Dendritic cell treated with granulocyte-macrophage colony-stimulating factor and Interleukin-4, amounts not matched to agents 40 ng/mL and 50 ng/mL, for 4 days (primary cell): ENCODE data around the gene PRDX1.
"Not testable (repeated sequence)": the region's sequence is repeated elsewhere in the genome, so short reads cannot be mapped to it uniquely, and the experiment has no call there.

Experiments
- H3K27ac Mint-ChIP-seq: one replicate; pipeline ENCODE4 v1.8.0; 2022; ENCODE audit warnings: mild to moderate bottlenecking, mixed read lengths
- H3K27me3 Mint-ChIP-seq: one replicate; pipeline ENCODE4 v1.8.0; 2022; ENCODE audit warnings: mild to moderate bottlenecking, mixed read lengths
- H3K36me3 Mint-ChIP-seq: one replicate; pipeline ENCODE4 v1.8.0; 2022; ENCODE audit warnings: low read depth, mixed read lengths
- H3K4me1 Mint-ChIP-seq: one replicate; pipeline ENCODE4 v1.8.0; 2022; ENCODE audit warnings: low read depth, mixed read lengths
- H3K4me3 Mint-ChIP-seq: one replicate; pipeline ENCODE4 v1.8.0; 2022; ENCODE audit warnings: mild to moderate bottlenecking, moderate library complexity, mixed read lengths
- H3K9me3 Mint-ChIP-seq: one replicate; pipeline ENCODE4 v1.8.0; 2022; ENCODE audit warnings: mixed read lengths
- intact Hi-C: fragments of 100-400 bp; cut with micrococcal nuclease; formaldehyde crosslinking; loops from one replicate; pipeline ENCODE4 v1.15.0; 2022

PRDX1 gene

DNA sequence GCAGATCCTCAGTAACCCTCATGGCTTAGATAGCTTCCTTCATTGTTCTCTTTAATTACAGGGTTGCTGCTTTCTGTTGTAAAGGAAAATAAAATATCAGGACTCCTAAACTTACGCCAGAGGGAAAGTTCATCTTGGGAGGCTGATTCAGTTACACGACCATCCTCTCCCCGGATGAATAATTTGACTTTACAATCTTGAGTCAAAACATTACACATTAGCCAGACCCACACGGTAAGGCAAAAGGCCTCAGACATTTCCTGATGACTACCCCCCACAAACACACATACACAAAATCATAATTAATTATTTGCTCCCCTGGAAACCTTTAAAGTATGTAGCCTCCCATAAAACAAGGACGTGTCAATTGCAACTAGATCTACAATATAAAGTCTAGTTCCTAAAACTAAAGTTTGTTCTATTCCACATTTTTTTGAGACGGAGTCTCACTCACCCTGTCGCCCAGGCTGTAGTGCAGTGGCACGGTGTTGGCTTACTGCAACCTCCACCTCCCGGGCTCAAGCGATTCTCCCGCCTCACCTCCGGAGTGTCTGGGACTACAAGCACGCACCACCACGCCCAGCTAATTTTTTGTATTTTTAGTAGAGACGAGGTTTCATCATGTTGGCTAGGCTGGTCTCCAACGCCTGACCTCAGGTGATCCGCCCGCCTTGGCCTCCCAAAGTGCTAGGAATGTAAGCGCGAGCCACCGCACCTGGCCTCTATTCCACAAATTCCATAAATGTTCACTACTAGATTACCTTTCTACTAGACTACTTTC, 830 bp upstream of the PRDX1 start:
- peaks cover 52% of the 10 kb centered on the region for H3K4me1 Mint-ChIP-seq
- peak overlapping the region; percentile 98 for H3K27ac Mint-ChIP-seq
- H3K9me3 Mint-ChIP-seq, result no peaks in the 10 kb centered on the region
- peak overlapping the region; percentile 95 for H3K4me3 Mint-ChIP-seq
- no peaks in the 10 kb centered on the region for H3K27me3 Mint-ChIP-seq
- intact Hi-C loops, result loop anchor here (1.0 kb wide), 1 partner anchor 22 kb away; no protein-coding TSS in a partner anchor
- peaks cover 43% of the 10 kb centered on the region for H3K36me3 Mint-ChIP-seq

DNA sequence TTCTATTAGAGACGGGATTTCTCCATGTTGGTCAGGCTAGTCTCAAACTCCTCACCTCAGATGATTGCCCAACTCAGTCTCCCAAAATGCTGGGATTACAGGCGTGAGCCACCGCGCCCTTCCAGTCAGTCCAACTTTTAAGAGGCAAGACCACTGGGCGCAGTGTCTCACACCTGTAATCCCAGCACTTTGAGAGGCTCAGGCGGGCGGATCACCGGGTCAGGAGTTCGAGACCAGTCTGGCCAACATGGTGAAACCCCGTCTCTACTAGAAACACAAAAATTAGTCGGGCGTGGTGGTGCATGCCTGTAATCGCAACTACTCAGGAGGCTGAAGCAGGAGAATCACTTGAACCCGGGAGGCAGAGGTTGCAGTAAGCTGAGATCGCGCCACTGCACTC, 1.9 kb downstream of the PRDX1 start:
- peak overlapping the region; percentile 98 for H3K27ac Mint-ChIP-seq

DNA sequence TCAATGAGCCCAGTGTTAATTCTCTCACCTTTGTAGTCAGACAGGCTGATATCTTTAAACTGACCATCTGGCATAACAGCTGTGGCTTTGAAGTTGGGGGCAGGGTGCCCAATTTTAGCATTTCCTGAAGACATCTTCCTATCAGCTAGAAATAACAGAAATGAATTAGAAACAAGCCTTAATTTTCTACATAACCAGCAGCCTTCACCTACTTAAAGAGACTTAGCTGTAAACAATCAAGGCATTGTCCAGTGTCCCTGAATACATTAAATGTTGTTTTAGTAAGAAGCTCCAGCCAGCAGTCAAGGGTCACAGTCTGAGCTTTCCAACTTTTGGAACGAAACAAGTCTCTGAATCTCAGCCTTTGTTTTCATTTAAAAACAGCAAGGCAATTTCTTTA, 2.8 kb downstream of the PRDX1 start:
- peak overlapping the region; percentile 95 for H3K4me3 Mint-ChIP-seq
- intact Hi-C loops, result no loop called here
- no peak overlapping the region for H3K27ac Mint-ChIP-seq
- H3K9me3 Mint-ChIP-seq, result no peaks in the 10 kb centered on the region
- H3K27me3 Mint-ChIP-seq, result no peaks in the 10 kb centered on the region
- H3K36me3 Mint-ChIP-seq, result peaks cover 79% of the 10 kb centered on the region
- peaks cover 70% of the 10 kb centered on the region for H3K4me1 Mint-ChIP-seq

More for the DNA sequence above, 1.9 kb downstream of the PRDX1 start:
- peak overlapping the region; percentile 95 for H3K4me3 Mint-ChIP-seq
- not testable (repeated sequence) for H3K27me3 Mint-ChIP-seq, H3K9me3 Mint-ChIP-seq
- H3K36me3 Mint-ChIP-seq, result peaks cover 70% of the 10 kb centered on the region
- H3K4me1 Mint-ChIP-seq, result peaks cover 64% of the 10 kb centered on the region
- intact Hi-C loops, result loop anchor here (2.0 kb wide), 1 partner anchor 31 kb away; the partner anchor contains the start of gene AKR1A1

DNA sequence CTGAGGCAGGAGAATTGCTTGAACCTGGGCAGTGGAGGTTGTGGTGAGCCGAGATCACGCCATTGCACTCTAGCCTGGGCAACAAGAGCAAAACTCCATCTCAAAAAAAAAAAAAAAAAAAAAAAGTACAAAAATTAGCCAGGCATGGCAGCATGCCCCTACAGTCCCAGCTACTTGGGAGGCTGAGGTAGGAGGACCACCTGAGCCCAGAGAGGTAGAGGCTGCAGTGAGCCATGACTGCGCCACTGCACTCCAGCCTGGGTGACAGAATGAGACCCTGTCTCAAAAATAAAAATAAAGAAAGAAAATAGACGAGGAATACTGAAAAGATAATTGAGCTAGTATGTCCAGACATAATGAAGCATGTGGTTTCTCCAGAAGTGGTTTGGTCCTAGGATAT, 3.3 kb downstream of the PRDX1 start:
- H3K9me3 Mint-ChIP-seq, H3K4me3 Mint-ChIP-seq, H3K27ac Mint-ChIP-seq, intact Hi-C loops, H3K27me3 Mint-ChIP-seq: not testable (repeated sequence)
- peaks cover 70% of the 10 kb centered on the region for H3K4me1 Mint-ChIP-seq
- peaks cover 84% of the 10 kb centered on the region for H3K36me3 Mint-ChIP-seq

DNA sequence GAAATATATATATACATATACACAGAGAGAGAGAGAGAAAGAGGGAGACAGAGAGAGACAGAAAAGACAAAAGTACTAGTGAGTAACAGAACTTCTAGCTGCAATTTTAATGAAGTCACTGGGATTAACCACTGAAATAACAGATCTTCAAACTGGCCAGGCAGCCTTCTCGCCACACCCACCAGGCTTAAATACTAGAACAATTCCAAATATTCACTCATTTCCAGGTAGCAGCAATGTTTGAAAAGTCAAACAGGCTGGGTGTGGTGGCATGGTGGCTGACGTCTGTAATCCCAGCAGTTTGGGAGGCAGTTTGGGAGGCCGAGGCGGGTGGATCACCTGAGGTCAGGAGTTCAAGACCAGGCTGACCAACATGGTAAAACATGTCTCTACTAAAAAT, 5.2 kb downstream of the PRDX1 start:
- Mint-ChIP-seq H3K9me3 (no peaks in the 10 kb centered on the region), H3K27ac (no peak overlapping the region), H3K27me3 (no peaks in the 10 kb centered on the region), H3K36me3 (peaks cover 99% of the 10 kb centered on the region), H3K4me3 (no peak overlapping the region), H3K4me1 (peaks cover 60% of the 10 kb centered on the region)
- intact Hi-C loops, result loop anchor here (1.0 kb wide), 1 partner anchor 38 kb away; no protein-coding TSS in a partner anchor

DNA sequence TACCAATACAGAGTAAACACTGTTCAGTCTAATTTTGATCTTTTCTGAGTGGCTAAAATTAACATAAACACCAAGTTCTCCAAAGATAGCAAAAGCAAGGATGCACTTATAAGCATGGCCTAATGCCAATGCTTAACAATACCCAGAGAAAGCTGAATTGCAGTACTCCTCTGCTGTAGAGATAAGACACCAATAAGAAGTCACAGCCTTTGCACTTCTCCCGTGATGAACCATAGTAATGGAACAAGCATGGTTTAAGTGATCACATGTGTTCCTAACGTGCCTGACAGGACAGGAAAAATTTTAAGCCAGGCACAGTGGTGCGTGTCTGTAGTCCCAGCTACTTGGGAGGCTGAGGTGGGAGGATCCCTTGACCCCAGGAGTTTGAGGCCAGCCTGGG, 5.6 kb downstream of the PRDX1 start:
- H3K27ac Mint-ChIP-seq, result no peak overlapping the region
- H3K9me3 Mint-ChIP-seq, result no peaks in the 10 kb centered on the region
- H3K36me3 Mint-ChIP-seq, result peaks cover 99% of the 10 kb centered on the region
- no peaks in the 10 kb centered on the region for H3K27me3 Mint-ChIP-seq
- peaks cover 60% of the 10 kb centered on the region for H3K4me1 Mint-ChIP-seq
- intact Hi-C loops, result loop anchor here (1.0 kb wide), 1 partner anchor 38 kb away; no protein-coding TSS in a partner anchor
- no peak overlapping the region for H3K4me3 Mint-ChIP-seq

DNA sequence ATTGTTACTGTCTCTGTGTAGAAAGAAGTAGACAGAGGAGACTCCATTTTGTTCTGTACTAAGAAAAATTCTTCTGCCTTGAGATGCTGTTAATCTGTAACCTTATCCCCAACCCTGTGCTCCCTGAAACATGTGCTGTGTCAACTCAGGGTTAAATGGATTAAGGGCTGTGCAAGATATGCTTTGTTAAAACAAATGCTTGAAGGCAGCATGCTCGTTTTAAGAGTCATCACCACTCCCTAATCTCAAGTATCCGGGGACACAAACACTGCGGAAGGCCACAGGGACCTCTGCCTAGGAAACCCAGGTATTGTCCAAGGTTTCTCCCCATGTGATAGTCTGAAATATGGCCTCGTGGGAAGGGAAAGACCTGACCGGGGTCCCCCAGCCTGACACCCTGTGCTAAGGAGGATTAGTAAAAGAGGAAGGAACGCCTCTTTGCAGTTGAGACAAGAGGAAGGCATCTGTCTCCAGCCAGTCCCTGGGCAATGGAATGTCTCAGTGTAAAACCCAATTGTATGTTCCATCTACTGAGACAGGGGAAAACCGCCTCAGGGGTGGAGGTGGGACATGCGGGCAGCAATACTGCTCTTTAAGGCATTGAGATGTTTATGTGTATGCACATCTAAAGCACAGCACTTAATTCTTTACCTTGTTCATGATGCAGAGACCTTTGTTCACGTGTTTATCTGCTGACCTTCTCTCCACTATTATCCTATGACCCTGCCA, 8.0 kb downstream of the PRDX1 start:
- intact Hi-C loops, H3K4me3 Mint-ChIP-seq, H3K9me3 Mint-ChIP-seq, H3K27me3 Mint-ChIP-seq, H3K27ac Mint-ChIP-seq: not testable (repeated sequence)
- Mint-ChIP-seq H3K4me1 (peaks cover 46% of the 10 kb centered on the region), H3K36me3 (peaks cover 100% of the 10 kb centered on the region)

DNA sequence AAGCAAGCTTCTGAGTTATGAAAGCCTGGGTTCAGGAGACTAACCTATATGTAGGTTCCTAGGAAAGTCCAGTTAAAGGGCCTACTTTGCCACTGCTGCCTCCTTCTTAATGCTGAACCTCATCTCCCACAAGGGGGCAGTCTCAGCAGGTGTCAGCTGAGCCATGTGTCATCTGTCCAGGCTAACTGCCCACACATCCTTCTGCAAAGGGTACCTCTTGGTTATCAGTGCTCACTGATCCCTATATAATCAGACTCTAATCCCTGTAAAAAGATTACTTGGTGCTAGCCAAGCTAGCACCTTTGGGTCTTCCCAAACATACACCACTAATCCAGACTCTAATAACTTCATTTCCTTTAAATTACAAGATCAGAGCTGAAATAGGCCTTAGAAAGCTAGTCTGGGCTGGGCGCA, 9.0 kb downstream of the PRDX1 start:
- H3K4me3 Mint-ChIP-seq, result no peak overlapping the region
- H3K27me3 Mint-ChIP-seq, result no peaks in the 10 kb centered on the region
- peaks cover 41% of the 10 kb centered on the region for H3K4me1 Mint-ChIP-seq
- H3K36me3 Mint-ChIP-seq, result peaks cover 100% of the 10 kb centered on the region
- intact Hi-C loops, result loop anchor here (1.0 kb wide), 1 partner anchor 58 kb away; no protein-coding TSS in a partner anchor
- no peak overlapping the region for H3K27ac Mint-ChIP-seq
- no peaks in the 10 kb centered on the region for H3K9me3 Mint-ChIP-seq

DNA sequence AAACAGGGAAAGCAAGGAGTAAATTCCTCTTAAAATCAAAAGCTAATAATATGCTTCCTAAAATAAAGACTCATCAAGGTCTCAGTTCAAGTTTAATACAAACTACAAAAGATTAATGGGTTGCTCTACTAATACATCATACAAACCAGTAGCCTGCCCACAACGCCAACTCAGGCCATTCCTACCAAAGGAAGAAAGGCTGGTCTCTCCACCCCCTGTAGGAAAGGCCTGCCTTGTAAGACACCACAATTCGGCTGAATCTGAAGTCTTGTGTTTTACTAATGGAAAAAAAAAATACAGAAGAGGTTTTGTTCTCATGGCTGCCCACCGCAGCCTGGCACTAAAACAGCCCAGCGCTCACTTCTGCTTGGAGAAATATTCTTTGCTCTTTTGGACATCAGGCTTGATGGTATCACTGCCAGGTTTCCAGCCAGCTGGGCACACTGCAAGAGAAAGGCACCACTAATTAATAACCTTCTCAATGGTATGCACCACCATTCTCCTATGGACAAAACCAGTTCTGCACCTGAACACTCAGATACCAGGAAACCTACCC, 10.6 kb downstream of the PRDX1 start:
- no peak overlapping the region for H3K4me3 Mint-ChIP-seq
- intact Hi-C loops, result no loop called here
- H3K9me3 Mint-ChIP-seq, result no peaks in the 10 kb centered on the region
- peaks cover 86% of the 10 kb centered on the region for H3K36me3 Mint-ChIP-seq
- peaks cover 28% of the 10 kb centered on the region for H3K4me1 Mint-ChIP-seq
- H3K27ac Mint-ChIP-seq, result peak overlapping the region; percentile 16
- H3K27me3 Mint-ChIP-seq, result no peaks in the 10 kb centered on the region

DNA sequence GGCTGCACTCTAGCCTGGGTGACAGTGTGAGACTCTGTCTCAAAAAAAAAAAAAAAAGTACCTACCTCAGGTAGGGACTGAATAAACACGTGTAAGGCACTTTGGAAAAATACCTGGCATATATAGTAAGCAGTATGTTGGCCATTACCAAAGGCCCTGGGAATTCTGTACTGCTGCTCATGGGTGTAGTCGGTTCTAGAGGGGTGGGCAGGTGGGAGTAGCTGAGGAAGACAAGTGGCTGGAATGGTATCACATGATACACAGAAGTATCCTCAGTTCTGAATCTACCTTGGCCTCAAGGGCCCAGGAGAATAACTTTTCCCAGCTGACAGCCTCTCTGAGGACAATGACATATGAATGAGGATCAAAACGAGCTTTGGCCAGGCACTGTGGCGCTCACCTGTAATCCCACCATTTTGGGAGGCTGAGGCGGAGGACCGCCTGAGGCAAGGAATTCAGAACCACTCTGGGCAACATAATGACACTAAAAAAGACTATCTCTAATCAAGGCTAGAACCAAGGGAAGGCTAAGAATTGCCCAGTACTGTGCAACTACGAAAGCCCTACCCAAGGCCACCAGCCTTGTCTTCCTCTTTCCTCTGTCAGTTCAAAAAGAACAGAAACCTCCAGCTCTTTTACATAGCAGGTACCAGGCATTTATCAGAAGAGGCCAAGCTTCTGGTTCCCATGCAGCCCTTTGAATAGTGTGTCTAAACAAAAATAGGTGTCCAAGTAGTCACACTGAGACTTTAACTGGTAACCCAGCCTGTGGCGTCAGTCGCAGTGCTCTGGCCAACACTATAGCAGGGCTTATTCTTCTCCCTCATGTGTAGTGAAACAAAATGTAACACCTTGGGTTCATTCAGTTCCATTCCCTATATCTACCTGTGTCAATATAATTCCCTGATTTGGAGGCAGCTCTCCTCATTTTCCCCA, 11.4 kb downstream of the PRDX1 start:
- Mint-ChIP-seq H3K27me3 (no peaks in the 10 kb centered on the region), H3K4me3 (no peak overlapping the region), H3K36me3 (peaks cover 78% of the 10 kb centered on the region), H3K4me1 (peaks cover 21% of the 10 kb centered on the region), H3K27ac (peak overlapping the region; percentile 16), H3K9me3 (no peaks in the 10 kb centered on the region)
- intact Hi-C loops, result no loop called here

DNA sequence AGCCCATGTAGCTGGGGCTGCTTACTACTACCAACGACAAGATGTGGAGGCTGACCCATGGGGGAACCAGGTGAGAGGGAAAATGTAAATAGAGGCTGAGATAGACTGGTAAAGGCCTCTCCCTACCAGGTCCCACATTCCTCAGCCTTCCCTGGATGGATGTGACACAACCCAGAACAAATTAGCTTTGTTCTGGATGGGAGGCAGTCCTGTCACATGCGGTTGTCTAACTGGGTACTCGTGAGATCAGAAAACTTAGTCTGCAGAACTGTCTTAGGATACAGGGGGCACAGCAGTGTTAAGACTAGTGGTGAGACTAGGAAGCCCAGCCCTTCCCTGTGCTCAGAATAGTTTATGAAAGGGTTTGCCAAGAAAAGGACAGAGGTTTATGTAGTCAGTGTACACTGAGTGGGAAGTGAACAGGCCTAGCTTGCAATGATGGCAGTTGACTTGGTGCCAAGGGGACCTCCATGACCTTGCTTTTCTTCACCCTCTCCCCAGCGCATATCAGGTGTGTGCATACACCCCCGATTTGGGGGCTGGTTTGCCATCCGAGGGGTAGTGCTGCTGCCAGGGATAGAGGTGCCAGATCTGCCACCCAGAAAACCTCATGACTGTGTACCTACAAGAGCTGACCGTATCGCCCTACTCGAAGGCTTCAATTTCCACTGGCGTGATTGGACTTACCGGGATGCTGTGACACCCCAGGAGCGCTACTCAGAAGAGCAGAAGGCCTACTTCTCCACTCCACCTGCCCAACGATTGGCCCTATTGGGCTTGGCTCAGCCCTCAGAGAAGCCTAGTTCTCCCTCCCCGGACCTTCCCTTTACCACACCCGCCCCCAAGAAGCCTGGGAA, 13.2 kb downstream of the PRDX1 start:
- intact Hi-C loops, result no loop called here
- no peaks in the 10 kb centered on the region for H3K27me3 Mint-ChIP-seq
- H3K4me3 Mint-ChIP-seq, result no peak overlapping the region
- H3K27ac Mint-ChIP-seq, result no peak overlapping the region
- H3K36me3 Mint-ChIP-seq, result peaks cover 60% of the 10 kb centered on the region
- H3K9me3 Mint-ChIP-seq, result no peaks in the 10 kb centered on the region
- H3K4me1 Mint-ChIP-seq, result peaks cover 5% of the 10 kb centered on the region

DNA sequence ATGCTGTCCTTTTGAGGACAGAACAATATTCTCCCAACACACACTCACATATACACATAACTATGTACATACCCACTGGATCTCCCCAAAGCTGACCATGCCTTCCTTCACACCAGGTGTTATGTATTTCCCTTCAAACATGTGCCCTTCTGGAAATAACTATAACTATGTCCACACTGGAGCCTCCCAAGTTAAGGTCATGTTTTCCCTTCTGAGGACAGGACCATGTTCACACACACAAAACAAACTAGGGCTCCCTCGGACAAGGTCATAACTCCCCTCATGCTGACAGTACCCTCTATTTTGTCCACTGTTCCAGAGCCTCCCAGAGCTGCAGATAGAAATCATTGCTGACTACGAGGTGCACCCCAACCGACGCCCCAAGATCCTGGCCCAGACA, 13.8 kb downstream of the PRDX1 start:
- Mint-ChIP-seq H3K36me3 (peaks cover 54% of the 10 kb centered on the region), H3K4me3 (no peak overlapping the region), H3K4me1 (peaks cover 4% of the 10 kb centered on the region), H3K27ac (no peak overlapping the region), H3K9me3 (no peaks in the 10 kb centered on the region), H3K27me3 (no peaks in the 10 kb centered on the region)
- intact Hi-C loops, result no loop called here

DNA sequence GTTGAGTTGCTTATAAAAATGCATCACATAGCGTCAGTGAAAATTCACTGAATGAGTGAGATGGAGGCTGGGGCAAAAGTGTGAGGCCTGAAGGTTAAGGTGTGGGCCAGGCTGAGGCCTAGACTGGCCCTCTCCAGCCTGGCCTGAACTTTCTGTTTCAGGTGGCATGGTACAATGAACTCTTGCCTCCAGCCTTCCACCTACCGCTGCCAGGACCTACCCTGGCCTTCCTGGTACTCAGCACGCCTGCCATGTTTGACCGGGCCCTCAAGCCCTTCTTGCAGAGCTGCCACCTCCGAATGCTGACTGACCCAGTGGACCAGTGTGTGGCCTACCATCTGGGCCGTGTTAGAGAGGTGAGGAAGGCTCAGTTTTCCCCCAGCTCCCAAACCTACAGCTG, 14.5 kb downstream of the PRDX1 start:
- Mint-ChIP-seq H3K27ac (no peak overlapping the region), H3K4me1 (no peaks in the 10 kb centered on the region), H3K4me3 (no peak overlapping the region), H3K9me3 (no peaks in the 10 kb centered on the region), H3K27me3 (no peaks in the 10 kb centered on the region), H3K36me3 (peaks cover 47% of the 10 kb centered on the region)
- intact Hi-C loops, result no loop called here
